H1 (cell line): Measurements from ENCODE around the gene OR51B5. TPM values are rescaled to one million over a fixed set of nuclear protein-coding genes. Genes with fewer than 3 reads are reported as not detected.

Experiments
- CHD1 ChIP-seq: IDR thresholded peaks from 2 replicates; pipeline ENCODE4 v1.6.1; 2012; ENCODE audit warnings: low read depth, low read length, improper control_type of control experiment
- CHD2 ChIP-seq: IDR thresholded peaks from 2 replicates; pipeline ENCODE4 v1.6.1; 2012; ENCODE audit warnings: low read length, improper control_type of control experiment
- CTCF ChIP-seq, 3 experiments: IDR thresholded peaks; 1 replicate in 2 of 3; 2 replicates in 1 of 3; pipeline versions ENCODE4 v1.5.1 to v1.6.1; 2011; ENCODE audit warnings: low read length in 3 of 3, mild to moderate bottlenecking in 3 of 3, inconsistent platforms in 2 of 3, low read depth in 1 of 3, moderate library complexity in 1 of 3; ENCODE audit not compliant: insufficient read depth in 1 of 3; ENCODE audit errors: control extremely low read depth in 1 of 3
- JUN ChIP-seq: IDR thresholded peaks from 2 replicates; pipeline ENCODE4 v1.6.1; 2011; ENCODE audit warnings: low read depth, mild to moderate bottlenecking, improper control_type of control experiment, low read length
- SUZ12 ChIP-seq: fragments of 200-600 bp; sonication (generic); IDR thresholded peaks from 2 replicates; pipeline ENCODE4 v1.6.1; 2012; ENCODE audit warnings: mild to moderate bottlenecking, inconsistent platforms, low read length, moderate library complexity, mixed read lengths
- polyA plus RNA-seq, 7 experiments: library from polyadenylated mRNA; depleted of rRNA in 3 of 7; stranded (reverse) in 5 of 7; unstranded in 2 of 7; fragments of >200 nt in 5 of 7; fragments of 200-250 nt in 2 of 7; gene quantifications; 1 replicate in 5 of 7; 2 replicates in 1 of 7; 4 replicates in 1 of 7; pipeline versions ENCODE4 v1.2.1 to v1.2.3, GENCODE V29; 2011 to 2013; ENCODE audit warnings: missing spikeins in 2 of 7, mixed read lengths in 2 of 7
- total RNA-seq: library from RNA; stranded (reverse); fragmentation: NEBNext Ultra II Directional; extraction: Animal tissue kit (Norgen Biotek cat#: 25700); gene quantifications from 2 replicates; pipeline ENCODE4 v1.2.1, GENCODE V29; 2021

Gene OR51B5
- total and polyA plus RNA-seq, 2 of the 8 experiments (the other 6 are each of a cell fraction or from before 2014, with no cell fraction given) = not detected

DNA sequence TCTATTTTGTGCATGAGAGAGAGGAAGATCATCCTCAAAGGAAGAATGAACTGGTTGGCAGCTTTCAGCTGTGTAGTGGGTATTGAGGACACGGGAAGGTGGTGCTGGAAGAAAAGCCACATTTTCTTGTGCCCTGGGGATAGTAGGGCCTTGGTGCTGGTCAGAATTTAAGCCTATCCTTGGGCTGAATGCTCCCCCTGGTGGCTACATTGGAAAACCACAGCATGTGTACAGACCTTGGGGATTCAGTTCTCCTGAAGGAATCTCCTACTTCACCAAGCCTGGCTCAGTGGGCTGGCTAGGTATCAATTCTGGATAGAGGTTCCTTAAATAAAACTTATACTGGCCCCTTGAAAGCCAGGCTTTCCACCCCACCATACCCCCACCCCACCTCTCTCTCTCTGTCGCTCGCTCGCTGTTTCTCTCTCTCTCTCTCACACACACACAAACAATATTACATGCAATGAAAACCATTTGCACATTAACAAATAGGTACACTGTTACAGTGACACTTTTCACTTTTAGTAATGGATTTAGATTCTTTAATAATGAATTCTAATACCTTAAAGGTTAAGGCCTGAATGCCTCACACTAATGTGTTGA lies 37.5 kb upstream of the OR51B5 start (continued):
- TF ChIP-seq CTCF (IDR thresholded peaks at IDR 0.05; ENCODE audit: control extremely low read depth in 1 of 3, insufficient read depth in 1 of 3, low read depth in 1 of 3, low read length in 3 of 3) = peak; percentile 65 to 92 (median 92)
- no peak for TF ChIP-seq CHD1
- TF ChIP-seq SUZ12 = no peak
- no peak for TF ChIP-seq JUN
- TF ChIP-seq CHD2 = no peak
